Mesothelial cell of epicardium (in vitro differentiated cells): Measurements from ENCODE around the gene RUFY4. TPM values are rescaled to one million over a fixed set of nuclear protein-coding genes. Genes with fewer than 3 reads are reported as not detected.

ENCODE experiments used
- DNase-seq, 2 experiments: peaks; one replicate each; pipeline ENCODE4 v3.0.0; 2021; ENCODE audit warnings: low spot score in 2 of 2; ENCODE audit not compliant: unreplicated experiment in 2 of 2
- H3K27ac Mint-ChIP-seq: 2 replicates; pipeline ENCODE4 v1.8.0; 2021; ENCODE audit warnings: mixed read lengths
- H3K27me3 Mint-ChIP-seq: 2 replicates; pipeline ENCODE4 v1.8.0; 2021; ENCODE audit warnings: low read depth, mixed read lengths
- H3K36me3 Mint-ChIP-seq: 2 replicates; pipeline ENCODE4 v1.8.0; 2021; ENCODE audit warnings: mixed read lengths
- H3K4me1 Mint-ChIP-seq: 2 replicates; pipeline ENCODE4 v1.8.0; 2021; ENCODE audit warnings: mixed read lengths
- H3K4me3 Mint-ChIP-seq: 2 replicates; pipeline ENCODE4 v1.8.0; 2021; ENCODE audit warnings: mild to moderate bottlenecking, moderate library complexity, mixed read lengths
- H3K9me3 Mint-ChIP-seq: 2 replicates; pipeline ENCODE4 v1.8.0; 2021; ENCODE audit warnings: mixed read lengths
- CTCF ChIP-seq: fragments of 200-600 bp; sonication (generic); IDR thresholded peaks from one replicate; pipeline ENCODE4 v1.5.0; 2021; ENCODE audit warnings: antibody characterized with exemption; ENCODE audit not compliant: unreplicated experiment
- total RNA-seq: library from RNA; stranded (reverse); gene quantifications from 3 replicates; pipeline ENCODE4 v1.2.1, GENCODE V29; 2021

RUFY4 gene
- total RNA-seq, 1 donor from 2014 or later, result not detected

- Mint-ChIP-seq H3K4me3 (no peak overlapping the region), H3K27me3 (peaks cover 54% of the 10 kb centered on the region), H3K36me3 (no peaks in the 10 kb centered on the region), H3K27ac (no peak overlapping the region), H3K9me3 (no peaks in the 10 kb centered on the region), H3K4me1 (peaks cover 2% of the 10 kb centered on the region)
- DNase-seq, result no peak
- no peak for TF ChIP-seq CTCF
Measured at GRCh38 chr2:218072478-218073024, 3.5 kb downstream of the RUFY4 start.

GRCh38 chr2:218073185-218073584 is 4.1 kb downstream of the RUFY4 start:
- H3K27me3 Mint-ChIP-seq, result peaks cover 49% of the 10 kb centered on the region
- H3K4me3 Mint-ChIP-seq, result no peak overlapping the region
- DNase-seq, result no peak
- H3K36me3 Mint-ChIP-seq, result no peaks in the 10 kb centered on the region
- TF ChIP-seq CTCF, result no peak
- no peaks in the 10 kb centered on the region for H3K9me3 Mint-ChIP-seq
- H3K27ac Mint-ChIP-seq, result no peak overlapping the region
- peaks cover 2% of the 10 kb centered on the region for H3K4me1 Mint-ChIP-seq

GRCh38 chr2:218074031-218074430 is 5.0 kb downstream of the RUFY4 start:
- no peaks in the 10 kb centered on the region for H3K9me3 Mint-ChIP-seq
- TF ChIP-seq CTCF, result no peak
- no peaks in the 10 kb centered on the region for H3K36me3 Mint-ChIP-seq
- peaks cover 41% of the 10 kb centered on the region for H3K27me3 Mint-ChIP-seq
- no peak overlapping the region for H3K4me3 Mint-ChIP-seq
- H3K4me1 Mint-ChIP-seq, result no peaks in the 10 kb centered on the region
- DNase-seq, result no peak
- H3K27ac Mint-ChIP-seq, result no peak overlapping the region

GRCh38 chr2:218075975-218076811 is 7.1 kb downstream of the RUFY4 start:
- no peak for TF ChIP-seq CTCF
- H3K27me3 Mint-ChIP-seq, result peaks cover 30% of the 10 kb centered on the region
- H3K9me3 Mint-ChIP-seq, result no peaks in the 10 kb centered on the region
- no peak overlapping the region for H3K27ac Mint-ChIP-seq
- H3K4me3 Mint-ChIP-seq, result no peak overlapping the region
- no peaks in the 10 kb centered on the region for H3K36me3 Mint-ChIP-seq
- no peaks in the 10 kb centered on the region for H3K4me1 Mint-ChIP-seq
- DNase-seq, result no peak

GRCh38 chr2:218077464-218078216 is 8.6 kb downstream of the RUFY4 start:
- Mint-ChIP-seq H3K27me3 (peaks cover 21% of the 10 kb centered on the region), H3K9me3 (no peaks in the 10 kb centered on the region), H3K4me3 (no peak overlapping the region), H3K36me3 (no peaks in the 10 kb centered on the region), H3K27ac (no peak overlapping the region), H3K4me1 (no peaks in the 10 kb centered on the region)
- TF ChIP-seq CTCF, result no peak
- DNase-seq, result no peak
